SU-DHL-6 (cell line): Measurements from ENCODE around the gene TMEM120B.

Experiments used
- EZH2phosphoT487 ChIP-seq: fragments of 200-600 bp; sonication (generic), shearing (Covaris generic); conservative IDR thresholded peaks from 2 replicates; pipeline ENCODE4 v1.6.1; 2018; ENCODE audit warnings: mild to moderate bottlenecking, antibody characterized with exemption, low read length, moderate library complexity, mixed read lengths
- TF ChIP-seq, protein P1 (sequence below): fragments of 200-600 bp; sonication (generic); IDR thresholded peaks from one replicate; pipeline ENCODE4 v1.5.1; 2017; ENCODE audit warnings: antibody characterized with exemption, mild to moderate bottlenecking, low read length, moderate library complexity; ENCODE audit not compliant: insufficient read depth, poor library complexity, severe bottlenecking

DNA sequence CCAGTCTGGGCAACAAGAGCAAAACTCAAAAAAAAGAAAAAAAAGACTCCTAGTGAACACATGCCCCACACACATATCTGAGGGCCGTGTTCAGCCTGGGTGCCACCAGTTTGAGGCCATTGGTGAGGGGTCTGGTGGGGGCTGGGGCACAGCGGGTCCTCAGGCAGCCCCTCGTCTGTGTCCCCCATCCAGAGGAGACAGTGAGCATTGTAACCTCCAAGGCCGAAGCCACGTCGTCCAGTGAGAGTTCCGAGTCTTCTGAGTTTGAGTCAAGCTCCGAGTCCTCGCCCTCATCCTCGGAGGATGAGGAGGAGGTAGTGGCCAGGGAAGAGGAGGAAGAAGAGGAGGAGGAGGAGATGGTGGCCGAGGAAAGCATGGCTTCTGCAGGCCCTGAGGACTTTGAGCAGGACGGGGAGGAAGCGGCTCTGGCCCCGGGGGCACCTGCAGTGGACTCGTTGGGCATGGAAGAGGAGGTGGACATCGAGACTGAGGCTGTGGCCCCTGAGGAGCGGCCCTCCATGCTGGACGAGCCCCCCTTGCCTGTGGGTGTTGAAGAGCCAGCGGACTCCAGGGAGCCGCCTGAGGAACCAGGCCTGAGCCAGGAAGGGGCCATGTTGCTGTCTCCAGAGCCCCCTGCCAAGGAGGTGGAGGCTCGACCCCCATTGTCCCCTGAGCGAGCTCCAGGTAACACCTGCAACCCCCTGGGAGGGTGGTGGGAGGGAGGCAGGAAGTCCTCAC lies 106.8 kb downstream of the TMEM120B start:
- TF ChIP-seq, protein P1, sequence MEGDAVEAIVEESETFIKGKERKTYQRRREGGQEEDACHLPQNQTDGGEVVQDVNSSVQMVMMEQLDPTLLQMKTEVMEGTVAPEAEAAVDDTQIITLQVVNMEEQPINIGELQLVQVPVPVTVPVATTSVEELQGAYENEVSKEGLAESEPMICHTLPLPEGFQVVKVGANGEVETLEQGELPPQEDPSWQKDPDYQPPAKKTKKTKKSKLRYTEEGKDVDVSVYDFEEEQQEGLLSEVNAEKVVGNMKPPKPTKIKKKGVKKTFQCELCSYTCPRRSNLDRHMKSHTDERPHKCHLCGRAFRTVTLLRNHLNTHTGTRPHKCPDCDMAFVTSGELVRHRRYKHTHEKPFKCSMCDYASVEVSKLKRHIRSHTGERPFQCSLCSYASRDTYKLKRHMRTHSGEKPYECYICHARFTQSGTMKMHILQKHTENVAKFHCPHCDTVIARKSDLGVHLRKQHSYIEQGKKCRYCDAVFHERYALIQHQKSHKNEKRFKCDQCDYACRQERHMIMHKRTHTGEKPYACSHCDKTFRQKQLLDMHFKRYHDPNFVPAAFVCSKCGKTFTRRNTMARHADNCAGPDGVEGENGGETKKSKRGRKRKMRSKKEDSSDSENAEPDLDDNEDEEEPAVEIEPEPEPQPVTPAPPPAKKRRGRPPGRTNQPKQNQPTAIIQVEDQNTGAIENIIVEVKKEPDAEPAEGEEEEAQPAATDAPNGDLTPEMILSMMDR: no peak
- no peak for TF ChIP-seq EZH2phosphoT487
